Stimulated activated CD8-positive, alpha-beta memory T cell treated with anti-CD3 and anti-CD28 coated beads, Interleukin-15, amount 100 ng/mL, for 48 hours (primary cell): Measurements from ENCODE around the gene UBAC2.
A peak's percentile ranks its signal among the peaks of the same experiment; 100 is the strongest.

Source experiments
- DNase-seq, 2 donors: peaks; one replicate each; pipeline ENCODE4 v3.0.0-alpha.2; 2020; ENCODE audit warnings: low read depth in 2 of 2

The UBAC2 gene

DNA sequence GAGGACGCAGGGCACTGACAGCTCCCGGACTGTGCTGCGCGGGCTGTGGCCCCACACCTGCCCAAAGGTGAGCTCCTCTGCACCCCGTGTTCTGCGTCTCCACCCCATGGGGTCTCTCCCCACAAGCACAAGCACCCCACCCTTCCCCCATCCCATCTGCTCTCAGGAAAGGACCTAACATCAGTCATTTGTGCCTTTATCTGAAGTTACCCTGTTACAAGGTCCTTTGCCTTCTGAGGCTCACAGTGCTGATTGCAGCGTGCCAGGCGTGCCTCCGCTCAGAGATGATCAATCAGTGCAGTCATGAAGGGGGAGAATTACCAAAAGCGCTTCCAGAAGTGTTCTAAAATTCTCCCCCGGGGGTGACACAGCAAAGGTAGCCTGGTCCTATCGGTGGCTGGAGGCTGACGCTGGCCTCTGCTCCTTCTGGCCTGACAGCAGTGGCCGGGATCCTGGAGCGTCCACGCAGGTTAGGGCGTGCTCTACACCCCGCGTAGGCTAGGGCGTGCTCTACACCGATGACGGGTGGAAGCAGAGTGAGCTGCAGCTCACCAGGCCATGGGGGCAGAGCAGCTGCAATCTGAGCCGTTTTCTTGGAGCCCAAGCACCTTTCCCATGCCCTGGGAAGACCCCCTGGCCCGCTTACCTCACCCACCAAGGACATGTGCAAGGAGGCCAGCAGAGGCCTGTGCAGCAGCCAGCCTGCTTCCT lies 215.9 kb downstream of the UBAC2 start:
- no peak for DNase-seq

DNA sequence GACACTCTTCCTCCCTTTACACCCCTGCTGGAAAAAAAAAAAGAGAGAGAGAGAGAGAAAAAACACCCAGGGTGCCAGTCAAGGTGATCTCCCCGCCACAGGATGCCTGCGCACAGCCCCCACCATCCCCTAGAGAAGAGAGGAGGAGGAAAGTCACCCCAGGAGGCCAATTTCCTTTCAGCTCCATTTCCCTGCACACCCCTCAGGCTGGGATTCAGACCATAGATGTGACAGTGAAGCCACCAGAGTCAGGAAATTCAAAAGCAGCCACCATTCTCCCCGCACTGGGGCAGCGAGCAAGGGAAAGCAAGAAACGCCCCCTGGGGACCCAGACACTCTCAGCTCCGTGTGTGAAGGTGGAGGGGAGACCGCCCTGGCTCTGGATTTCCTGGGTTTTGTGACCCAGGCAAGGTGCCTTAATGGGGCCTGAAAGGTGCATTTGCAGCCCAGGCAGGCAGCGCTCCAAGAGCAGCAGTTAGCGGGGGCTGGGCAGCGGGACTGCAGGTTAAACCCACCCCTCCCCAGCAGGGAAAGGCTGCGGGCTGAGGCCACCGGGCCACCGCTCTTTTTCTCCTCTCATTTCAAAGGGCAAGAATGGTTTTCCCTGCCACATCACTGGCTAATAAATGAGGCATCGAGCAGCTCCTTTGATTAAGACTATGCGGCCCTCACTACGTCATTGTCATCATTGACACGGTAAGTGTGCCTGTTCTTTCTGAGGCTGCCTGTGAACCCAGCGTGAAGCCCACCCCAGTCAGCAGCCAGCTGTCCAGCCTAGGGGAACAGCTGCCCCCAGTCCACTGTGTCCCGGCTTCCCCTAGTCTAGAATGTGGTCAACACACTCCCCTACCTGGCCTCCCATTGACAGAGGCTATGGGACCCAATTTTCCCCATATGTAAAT lies 216.8 kb downstream of the UBAC2 start:
- DNase-seq = no peak

DNA sequence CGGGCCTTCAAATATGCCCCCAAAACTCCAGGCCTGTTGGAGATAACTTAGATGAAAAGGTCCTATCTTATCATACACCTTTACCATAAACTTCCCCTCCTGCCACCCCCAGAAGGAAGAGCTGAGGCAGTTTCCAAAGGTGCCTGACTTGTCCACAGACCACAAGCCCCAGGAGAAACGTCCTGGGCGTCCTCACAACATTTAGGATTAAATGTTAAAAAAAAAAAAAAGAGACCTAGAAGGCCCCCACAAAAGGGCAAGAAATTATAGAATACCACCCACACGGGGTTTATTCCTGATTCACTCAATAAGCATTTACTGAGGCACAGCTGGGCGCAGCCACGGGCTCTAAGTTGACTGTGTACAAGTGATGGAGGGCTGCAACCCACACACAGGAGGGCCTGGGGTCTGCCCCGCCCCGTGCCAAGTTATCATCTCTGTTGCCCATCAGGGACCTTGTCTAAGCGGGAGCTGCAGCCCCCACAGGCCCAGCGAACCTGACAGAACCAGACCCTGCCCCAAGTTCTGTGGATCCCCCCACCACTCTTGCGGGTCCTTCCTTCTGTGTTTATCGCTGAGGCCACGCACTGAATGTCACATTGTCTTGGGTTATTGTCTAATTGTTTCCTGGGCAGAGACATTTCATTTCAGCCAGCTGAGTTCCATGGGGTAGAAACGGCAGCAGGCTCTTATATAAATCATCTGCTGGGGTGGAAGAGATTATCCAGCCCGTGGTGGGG lies 217.6 kb downstream of the UBAC2 start:
- DNase-seq = no peak

DNA sequence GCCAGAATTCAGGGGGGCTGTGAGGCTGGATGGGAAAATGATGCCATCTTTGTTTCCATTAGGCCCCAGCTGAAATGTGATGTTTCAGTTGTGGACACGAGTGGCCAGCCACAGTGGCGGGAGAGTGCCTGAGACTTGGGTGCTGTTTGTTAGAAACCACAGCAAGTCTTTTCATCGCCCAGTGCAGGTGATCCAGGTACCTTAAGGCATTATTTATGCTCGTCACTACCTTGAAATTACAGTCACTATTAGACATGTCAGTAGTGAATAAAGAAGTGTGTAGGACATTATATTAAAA lies 218.1 kb downstream of the UBAC2 start:
- no peak for DNase-seq

DNA sequence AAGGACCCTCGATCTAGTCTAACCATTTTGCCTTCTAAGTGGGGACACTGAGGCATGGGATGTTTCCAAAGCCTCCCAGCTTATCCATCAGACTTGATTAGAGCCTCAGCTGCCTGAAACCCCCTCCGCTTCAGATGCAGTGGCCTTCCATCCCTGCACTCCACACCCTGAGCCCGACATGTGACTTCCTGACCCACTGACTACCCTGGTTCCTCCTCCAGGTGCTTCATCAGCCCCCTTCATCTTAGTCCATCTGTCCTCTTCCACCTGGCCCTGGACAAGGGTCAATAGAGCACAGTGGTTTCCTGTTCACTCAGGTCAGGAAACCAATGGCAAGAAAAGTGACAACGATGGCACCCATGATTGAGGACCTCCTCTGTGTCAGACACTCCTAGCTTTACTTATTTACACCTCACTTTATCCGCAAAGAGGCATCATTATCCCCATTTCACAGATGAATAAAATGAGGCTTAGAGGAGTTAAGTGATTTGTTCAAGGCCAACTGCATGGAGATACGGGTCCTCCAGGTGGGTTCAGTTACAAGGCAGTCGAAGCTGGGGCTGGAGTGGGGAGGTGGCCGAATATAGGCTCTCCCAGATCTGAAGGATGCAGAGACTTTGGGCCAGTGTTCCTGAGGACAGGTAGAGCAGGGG lies 219.1 kb downstream of the UBAC2 start:
- DNase-seq = no peak

DNA sequence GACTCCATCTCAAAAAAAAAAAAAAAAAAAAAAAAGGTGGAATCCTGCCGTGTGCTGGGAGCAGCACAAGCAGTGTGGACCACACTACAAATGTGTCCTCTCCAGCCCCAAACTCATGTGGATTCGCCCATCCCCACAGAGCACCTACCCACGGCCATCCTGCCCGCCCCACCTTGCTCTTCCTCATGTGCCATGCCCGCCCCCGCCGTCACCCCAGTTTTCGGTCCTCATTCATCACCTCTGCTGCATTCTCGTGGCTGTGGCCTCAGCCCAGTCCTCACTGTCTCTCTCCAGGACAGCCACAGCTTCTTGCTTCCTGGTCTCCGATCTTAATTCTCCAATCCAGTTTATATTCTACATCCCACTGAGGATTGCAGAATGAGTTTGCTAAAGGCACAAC lies 220.6 kb downstream of the UBAC2 start:
- DNase-seq = no peak

DNA sequence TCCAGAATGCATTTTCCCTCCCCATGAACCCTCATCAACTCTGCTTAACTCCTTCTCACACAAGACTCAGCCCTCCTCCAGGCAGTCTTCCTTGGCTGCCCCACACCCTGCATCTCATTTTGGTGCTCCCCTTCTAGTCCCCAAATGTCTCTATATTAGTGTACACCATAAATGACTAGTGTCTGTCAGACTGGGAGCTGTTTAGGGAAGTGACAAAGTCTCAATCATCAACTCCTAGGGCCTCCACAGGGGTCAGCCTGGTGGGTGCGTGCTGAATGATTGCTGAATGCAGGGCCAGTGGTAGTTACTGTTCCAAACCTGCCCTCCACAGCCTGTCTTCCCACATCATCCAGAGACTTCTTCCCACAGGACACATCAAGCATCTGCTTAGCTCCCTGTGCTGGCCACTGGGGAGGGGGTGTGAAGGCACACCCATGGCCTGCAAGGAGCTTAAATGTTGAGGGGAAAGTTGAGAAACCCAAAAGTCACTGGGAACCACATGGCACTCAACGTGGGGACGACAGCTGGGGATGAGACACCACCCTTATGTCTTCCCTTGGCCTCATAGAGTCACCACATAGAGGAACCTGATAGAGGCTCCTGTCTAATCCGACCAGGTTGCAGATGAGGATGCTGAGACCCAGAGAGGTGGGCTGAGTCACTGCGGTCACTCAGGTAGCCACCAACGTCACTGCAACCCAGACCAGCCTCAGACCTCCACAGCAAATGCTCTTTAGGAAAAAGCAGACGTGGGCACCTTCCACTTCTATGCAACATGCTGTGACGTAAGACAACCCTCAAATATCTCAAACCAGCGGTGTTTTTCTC lies 221.3 kb downstream of the UBAC2 start:
- DNase-seq = no peak

DNA sequence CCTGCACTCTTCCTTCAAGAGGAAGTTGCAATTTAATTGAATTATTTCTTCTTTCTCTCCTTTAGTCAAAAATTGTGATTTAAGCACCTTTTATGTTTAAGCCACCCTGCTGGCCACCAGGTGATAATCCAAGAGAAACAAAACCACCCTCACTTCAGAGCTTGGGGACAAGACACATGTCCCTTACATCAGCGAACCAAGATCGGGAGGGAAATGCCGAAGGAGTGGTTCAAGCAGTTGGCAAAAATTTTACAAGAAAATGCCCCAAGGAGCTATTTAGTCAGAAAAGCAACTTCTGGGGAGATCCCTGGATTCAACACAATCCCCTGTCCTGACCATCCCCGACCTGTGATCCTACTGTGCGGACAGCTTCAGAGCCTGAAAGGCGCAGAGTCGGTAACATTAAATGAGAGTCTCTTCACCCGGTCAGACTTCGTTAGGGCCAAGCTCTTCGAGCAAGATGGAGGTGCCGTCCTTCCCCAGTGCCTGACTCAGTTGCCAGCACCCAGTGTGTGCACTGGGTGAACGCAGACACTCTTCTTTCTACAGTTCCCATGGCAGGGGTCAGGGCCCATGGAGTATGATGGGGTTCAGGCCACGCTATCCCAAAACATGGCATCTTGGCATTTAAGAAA lies 222.0 kb downstream of the UBAC2 start:
- no peak for DNase-seq

DNA sequence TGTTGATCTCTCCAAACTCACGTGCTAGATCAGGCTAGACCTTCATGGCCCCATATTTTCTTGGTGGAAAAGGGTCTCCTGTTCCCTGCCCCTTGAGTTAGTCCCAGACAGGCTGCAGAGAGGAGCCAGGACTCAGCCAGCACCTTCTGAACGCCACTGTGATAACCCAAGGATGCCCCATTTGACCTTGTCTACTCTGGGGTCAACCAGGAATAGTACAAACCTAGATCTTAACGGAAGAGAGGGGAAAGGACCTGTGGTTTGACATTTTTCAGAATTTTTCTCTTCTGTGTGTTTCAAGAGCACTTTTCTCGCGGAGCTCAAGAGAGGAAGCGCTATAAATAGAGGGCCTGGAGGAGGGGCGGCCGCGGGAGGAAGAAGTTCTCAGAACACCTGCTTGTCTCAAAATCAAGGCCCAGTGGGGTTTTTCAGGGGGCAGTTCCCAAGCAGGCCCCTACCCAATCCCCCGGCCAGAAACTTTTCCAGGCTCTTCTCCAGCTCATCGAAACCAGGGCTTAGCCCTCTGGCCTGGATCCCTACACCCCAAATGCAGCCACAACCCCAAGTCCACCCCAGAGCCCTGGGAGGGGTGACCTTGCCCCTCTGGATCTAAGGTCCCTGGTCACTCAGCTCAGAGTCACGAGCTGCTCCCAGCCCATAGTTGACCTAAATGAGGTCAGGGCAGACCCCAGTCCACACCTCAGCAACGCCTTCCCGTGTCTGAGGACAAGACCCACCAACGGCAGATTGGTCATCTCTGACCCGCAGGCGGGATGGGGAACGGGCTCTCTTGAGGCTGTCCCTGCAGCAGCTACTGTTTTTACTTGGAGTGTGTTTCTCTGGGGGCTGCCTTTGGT lies 225.1 kb downstream of the UBAC2 start:
- peak in 1 of 2 donors; percentile 70 for DNase-seq

DNA sequence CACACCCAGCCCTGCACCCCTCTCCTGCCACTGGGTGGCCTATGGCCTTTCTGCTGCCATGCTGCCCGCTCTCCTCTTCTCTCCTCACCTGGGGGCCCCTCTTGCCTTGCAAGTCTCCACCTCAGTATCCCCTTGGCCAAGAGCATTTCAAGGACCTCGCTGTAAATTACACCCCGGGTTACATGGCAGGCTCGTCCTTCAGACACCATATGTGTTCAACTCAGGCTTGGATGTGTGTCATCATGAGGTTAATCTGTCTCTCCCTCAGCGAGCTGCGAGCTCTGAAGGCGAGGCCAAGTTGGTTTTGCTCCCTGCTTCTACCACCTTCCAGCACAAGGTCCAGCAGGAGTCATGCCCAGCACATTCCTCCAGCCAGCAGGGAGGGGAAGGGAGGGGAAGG lies 225.8 kb downstream of the UBAC2 start:
- DNase-seq = no peak

DNA sequence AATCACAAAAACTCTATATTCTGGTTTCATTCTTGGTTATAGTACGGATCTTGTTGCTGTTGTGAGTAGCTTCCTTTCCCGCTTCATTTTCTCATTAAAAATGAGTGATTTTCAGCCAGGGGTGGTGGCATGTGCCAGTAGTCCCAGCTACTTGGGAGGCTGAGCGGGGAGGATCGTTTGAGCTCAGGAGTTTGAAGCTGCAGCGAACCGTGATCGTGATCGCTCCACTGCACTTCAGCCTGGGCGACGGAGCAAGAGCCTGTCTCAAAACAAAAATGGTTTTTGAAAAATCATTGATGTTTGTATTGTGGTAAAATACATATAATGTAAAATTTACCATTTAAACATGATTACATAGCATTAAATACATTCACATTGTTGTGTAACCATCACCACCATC lies 229.0 kb downstream of the UBAC2 start:
- DNase-seq = no peak

DNA sequence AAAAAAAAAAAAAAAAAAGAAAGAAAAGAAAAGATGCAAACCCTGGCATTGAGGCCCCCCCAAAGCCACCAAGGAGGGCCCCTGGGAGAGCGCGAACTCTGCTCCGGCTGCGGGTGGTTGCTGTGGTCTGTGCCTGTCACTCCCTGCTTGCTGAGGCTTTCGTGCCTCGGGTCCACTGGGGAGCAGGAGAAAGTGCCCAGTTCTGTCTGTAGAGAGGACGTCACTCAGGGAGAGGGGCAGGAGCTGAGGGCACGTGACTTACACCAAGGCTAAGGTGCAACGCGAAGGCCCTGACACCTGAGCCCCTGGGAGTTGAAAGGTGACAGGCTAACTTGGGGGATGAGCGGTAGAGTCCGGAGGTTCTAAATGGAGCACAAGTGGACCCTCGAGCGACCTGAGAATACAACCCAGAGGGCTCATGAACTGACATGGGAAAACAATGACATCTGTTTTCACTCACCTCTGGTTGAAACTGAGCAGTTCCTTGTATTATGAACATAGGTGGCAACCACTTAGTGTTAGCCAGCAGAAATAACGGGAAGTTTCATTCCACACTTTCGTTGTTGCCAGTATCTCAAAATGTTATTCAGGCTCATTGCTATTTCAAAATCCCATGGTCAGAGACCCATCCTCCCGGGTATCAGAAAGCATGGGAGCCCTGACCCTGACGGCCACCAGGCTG lies 231.4 kb downstream of the UBAC2 start:
- no peak for DNase-seq

DNA sequence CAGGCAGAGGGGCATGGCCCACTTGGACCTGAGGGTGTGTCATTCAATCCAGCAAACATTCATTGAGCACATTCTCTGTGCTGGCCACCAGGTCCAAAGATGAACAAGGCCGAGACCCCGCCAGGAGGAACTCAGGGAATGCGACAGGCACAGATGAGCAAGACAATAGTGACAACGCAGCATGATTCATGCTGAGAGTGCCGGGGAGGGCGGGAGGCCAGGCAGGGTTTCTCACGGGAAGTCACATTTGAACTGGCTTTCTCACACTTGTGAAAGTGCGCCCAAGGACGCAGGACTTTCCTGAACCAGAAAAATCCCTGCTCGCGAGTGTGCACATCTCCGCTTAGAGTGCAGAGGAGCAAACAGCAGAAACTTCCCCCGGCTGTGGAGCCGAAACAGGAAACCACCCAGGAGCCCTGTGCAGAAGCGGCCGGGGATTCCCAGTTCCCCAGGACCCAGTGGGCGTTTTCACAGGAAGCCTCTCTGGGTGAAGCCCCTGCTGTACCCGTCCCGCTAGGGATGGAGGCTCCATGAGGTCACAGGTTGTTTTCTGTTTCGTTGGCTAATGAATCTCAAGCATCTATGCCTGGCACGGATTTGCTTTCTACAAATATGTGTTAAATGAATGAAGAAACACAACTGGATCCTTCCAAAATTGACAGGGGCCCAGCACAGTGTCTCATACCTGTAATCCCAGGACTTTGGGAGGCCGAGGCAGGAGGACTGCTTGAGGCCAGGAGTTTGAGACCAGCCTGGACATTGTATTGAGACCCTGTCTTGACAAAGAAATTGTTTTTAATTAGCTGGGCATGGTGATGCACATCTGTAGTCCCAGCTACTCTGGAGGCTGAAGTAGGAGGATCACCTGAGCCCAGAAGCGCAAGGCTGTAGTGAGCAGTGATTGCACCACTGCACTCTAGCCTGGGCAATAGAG lies 232.2 kb downstream of the UBAC2 start:
- peak; percentile 92 to 94 for DNase-seq

DNA sequence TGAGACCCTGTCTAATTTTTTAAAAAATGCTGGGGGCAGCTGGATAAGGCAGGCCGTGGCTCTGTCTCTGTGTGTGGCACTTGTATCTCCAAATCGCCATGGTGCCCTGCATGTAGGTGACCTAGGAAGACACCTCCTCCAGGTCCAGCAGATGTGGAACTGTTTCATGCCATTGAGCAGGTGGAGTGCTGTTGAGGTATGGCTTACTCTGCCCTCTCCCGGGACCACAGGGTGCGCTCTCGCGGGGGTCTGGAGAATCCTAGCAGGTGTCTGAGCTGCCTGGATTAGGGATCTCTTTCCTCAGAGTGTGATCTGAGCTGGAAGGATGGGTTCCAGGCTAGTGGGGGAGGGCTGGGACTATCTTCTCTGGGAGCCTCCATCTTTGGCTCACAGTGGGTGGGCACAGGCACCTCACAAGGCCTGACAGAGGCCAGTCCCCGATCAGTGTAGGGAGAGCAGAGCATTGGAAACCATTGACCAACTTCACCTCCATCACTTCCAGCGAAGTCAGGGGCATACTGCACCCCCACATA lies 233.0 kb downstream of the UBAC2 start:
- DNase-seq = no peak

DNA sequence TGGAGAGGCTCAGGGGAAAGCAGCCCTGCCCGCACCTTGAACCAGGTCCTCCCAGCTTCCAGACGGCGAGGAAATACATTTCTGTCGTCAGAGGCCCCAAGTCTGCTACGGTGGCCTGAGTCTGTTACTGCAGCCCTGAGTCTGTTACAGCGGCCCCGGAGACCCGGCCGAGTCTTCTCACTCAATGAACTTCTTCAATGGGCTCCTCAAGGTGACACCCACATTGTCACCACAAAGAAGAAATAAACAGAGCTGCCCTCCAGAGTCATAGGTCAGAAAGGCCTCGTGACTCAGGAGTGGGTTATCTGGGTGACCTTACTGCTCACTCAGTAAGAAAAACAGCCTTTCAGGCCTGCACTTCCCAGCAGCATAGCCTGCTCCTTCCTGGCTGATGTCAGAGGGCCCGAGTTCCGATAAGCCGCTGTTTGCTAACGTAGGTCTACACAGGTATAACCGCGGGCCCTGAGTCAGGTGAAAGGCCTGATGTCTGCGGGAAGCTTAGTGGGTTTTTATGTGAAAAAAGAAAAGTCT lies 233.7 kb downstream of the UBAC2 start:
- DNase-seq = peak; percentile 79 to 86

DNA sequence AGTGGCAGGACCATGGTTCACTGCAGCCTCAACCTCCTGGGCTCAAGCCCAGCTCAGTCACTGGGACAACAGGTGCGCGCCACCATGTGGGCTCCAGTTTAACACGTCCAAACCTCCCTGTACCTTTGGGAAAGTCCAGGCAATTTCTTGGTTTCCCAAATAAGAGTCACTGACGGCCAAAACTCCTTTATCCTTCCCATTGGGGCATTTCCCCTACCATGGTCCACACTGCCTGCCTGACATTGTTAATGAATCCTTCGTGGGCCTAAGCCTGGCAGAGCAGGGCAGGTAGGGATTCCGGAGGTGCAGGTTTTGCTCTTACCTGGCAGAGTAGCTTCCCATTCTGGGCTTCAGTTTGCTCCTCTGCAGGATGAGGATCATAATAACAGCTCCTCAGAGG lies 234.5 kb downstream of the UBAC2 start:
- no peak for DNase-seq

DNA sequence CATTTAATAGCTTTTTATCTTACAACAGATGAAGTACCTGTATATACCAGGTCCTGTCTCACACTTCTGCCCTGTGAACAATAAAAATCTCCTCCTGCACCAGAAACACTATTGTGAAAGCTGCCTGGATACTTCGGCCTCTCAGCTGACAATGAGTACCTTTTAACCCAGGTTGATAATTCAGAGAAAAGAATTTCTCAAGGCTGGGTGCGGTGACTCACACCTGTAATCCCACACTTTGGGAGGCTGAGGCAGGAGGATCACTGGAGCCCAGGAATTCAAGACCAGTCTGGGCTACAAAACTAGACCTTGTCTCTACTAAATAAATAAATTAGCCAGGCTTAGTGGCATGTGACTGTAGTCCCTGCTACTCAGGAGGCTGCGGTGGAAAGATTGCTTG lies 235.3 kb downstream of the UBAC2 start:
- DNase-seq = no peak
